Measurements from ENCODE around the gene GAN. TPM values are rescaled to one million over a fixed set of nuclear protein-coding genes. Genes with fewer than 3 reads are reported as not detected.

GAN gene
- total RNA-seq, 1 experiment from 2014 or later: 22.5 TPM

DNA sequence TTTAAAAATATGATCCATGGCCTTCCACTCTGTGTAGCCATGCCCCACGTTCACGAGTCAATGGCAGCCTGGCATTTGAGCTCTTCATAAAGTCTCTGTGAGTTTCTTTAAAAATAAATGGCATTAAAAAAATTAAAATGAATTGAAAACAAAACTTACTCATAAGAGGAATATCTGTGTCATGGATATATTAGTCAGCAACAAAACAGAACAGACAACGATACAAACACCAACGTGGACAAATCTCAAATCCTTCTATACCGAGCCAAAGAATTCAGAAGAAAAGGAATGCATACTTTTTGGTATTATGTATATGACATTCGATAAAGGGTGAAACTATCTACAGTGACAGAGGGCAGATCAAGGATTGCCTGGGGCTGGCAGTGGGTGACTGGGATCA lies 121.6 kb downstream of the GAN start:
- Histone ChIP-seq H3K9me2 (ENCODE audit: insufficient read depth) (no peaks in the 10 kb centered on the region), H3K79me2 (ENCODE audit: insufficient read depth, low read length) (no peaks in the 10 kb centered on the region), H3K27ac (ENCODE audit: low read depth, low read length) (no peak overlapping the region), H2AFZ (ENCODE audit: low read depth, low read length, poor library complexity, severe bottlenecking) (no peak overlapping the region), H3K27me3 (ENCODE audit: insufficient read depth, low read length) (no peaks in the 10 kb centered on the region), H4K20me1 (ENCODE audit: insufficient read depth) (no peaks in the 10 kb centered on the region), H3K36me3 (ENCODE audit: control insufficient read depth in 1 of 2, insufficient read depth in 2 of 2, low read length in 2 of 2) (no peaks in the 10 kb centered on the region), H3K4me3 (replicated peaks in 1 of 2; ENCODE audit: low read depth in 1 of 2, low read length in 2 of 2) (no peak overlapping the region), H3K4me1 (ENCODE audit: control insufficient read depth in 1 of 2, insufficient read depth in 2 of 2, low read length in 2 of 2) (peaks cover 0 to 16% of the 10 kb centered on the region in 2 experiments; a peak in 2 of 4 replicates), H3K4me2 (ENCODE audit: low read length) (no peak overlapping the region), H3K9me3 (ENCODE audit: control insufficient read depth in 1 of 2, insufficient read depth in 1 of 2, low read depth in 1 of 2, low read length in 2 of 2) (no peaks in the 10 kb centered on the region), H3K9ac (ENCODE audit: low read length) (no peak overlapping the region)
- no TSS peak for BruUV-seq (replicated peaks)
- ChIA-PET RAD21 (ENCODE audit: low non-redundant PET in 1 of 2, low total read pairs in 2 of 2, uncharacterized antibody in 2 of 2, unreplicated experiment in 2 of 2) (no interaction called here), CTCF (no interaction called here), POLR2A (no interaction called here)
- intact Hi-C loops (cut with micrococcal nuclease): no loop called here
- ATAC-seq: no peak
- no peak for TF ChIP-seq CEBPB (IDR thresholded peaks at IDR 0.05; ENCODE audit: low read depth)
- no peak for TF ChIP-seq SIN3A (IDR thresholded peaks at IDR 0.05; ENCODE audit: low read depth)
- TF ChIP-seq, protein P1, sequence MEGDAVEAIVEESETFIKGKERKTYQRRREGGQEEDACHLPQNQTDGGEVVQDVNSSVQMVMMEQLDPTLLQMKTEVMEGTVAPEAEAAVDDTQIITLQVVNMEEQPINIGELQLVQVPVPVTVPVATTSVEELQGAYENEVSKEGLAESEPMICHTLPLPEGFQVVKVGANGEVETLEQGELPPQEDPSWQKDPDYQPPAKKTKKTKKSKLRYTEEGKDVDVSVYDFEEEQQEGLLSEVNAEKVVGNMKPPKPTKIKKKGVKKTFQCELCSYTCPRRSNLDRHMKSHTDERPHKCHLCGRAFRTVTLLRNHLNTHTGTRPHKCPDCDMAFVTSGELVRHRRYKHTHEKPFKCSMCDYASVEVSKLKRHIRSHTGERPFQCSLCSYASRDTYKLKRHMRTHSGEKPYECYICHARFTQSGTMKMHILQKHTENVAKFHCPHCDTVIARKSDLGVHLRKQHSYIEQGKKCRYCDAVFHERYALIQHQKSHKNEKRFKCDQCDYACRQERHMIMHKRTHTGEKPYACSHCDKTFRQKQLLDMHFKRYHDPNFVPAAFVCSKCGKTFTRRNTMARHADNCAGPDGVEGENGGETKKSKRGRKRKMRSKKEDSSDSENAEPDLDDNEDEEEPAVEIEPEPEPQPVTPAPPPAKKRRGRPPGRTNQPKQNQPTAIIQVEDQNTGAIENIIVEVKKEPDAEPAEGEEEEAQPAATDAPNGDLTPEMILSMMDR (IDR thresholded peaks at IDR 0.05 in 2 of 3, conservative IDR thresholded peaks at IDR 0.05 in 1 of 3; ENCODE audit: borderline replicate concordance in 1 of 3, insufficient read depth in 1 of 3, low read depth in 2 of 3, low read length in 2 of 3): no peak
- no peak for TF ChIP-seq RAD21 (IDR thresholded peaks at IDR 0.05; ENCODE audit: low read depth)
- TF ChIP-seq, protein P2, sequence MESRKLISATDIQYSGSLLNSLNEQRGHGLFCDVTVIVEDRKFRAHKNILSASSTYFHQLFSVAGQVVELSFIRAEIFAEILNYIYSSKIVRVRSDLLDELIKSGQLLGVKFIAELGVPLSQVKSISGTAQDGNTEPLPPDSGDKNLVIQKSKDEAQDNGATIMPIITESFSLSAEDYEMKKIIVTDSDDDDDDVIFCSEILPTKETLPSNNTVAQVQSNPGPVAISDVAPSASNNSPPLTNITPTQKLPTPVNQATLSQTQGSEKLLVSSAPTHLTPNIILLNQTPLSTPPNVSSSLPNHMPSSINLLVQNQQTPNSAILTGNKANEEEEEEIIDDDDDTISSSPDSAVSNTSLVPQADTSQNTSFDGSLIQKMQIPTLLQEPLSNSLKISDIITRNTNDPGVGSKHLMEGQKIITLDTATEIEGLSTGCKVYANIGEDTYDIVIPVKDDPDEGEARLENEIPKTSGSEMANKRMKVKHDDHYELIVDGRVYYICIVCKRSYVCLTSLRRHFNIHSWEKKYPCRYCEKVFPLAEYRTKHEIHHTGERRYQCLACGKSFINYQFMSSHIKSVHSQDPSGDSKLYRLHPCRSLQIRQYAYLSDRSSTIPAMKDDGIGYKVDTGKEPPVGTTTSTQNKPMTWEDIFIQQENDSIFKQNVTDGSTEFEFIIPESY (IDR thresholded peaks at IDR 0.05; ENCODE audit: extremely low read depth, insufficient replicate concordance, low read length): no peak
- no peak for DNase-seq (ENCODE audit: low read depth, low spot score)

Data from HCT116 (cell line).